Measurements from ENCODE around the gene INTS2.
A peak's percentile ranks its signal among the peaks of the same experiment; 100 is the strongest.
"Not testable (repeated sequence)": the region's sequence is repeated elsewhere in the genome, so short reads cannot be mapped to it uniquely, and the experiment has no call there.

The INTS2 gene

GRCh38 chr17:61927208-61928100 lies at the start of gene INTS2:
Gene INTS2, minus strand, starts transcription at chr17:61927982. Its CDS starts 1,338 bp downstream, at chr17:61926644.
- ATAC-seq: peak; percentile 96
- H3K9me3 Mint-ChIP-seq: no peaks in the 10 kb centered on the region
- peak within 1 kb of the TSS; percentile 86 to 97 for H3K27ac Mint-ChIP-seq
- H3K4me3 Mint-ChIP-seq: peak within 1 kb of the TSS; percentile 91 to 94
- no peaks in the 10 kb centered on the region for H3K27me3 Mint-ChIP-seq
- peaks cover 26% of the 10 kb centered on the region for H3K4me1 Mint-ChIP-seq
- DNase-seq: peak; percentile 90 to 95

- no peaks in the 10 kb centered on the region for H3K27me3 Mint-ChIP-seq
- H3K9me3 Mint-ChIP-seq: no peaks in the 10 kb centered on the region
- ATAC-seq: no peak
- peak overlapping the region in 1 of 2 donors; percentile 55 for H3K27ac Mint-ChIP-seq
- H3K4me1 Mint-ChIP-seq: peaks cover 17% of the 10 kb centered on the region
- no peak overlapping the region for H3K4me3 Mint-ChIP-seq
- DNase-seq: no peak
Observed at GRCh38 chr17:61974115-61974514, 46.3 kb upstream of the INTS2 start.

GRCh38 chr17:61972311-61972710 lies 44.5 kb upstream of the INTS2 start:
- ATAC-seq: no peak
- H3K27me3 Mint-ChIP-seq: no peaks in the 10 kb centered on the region
- no peak overlapping the region for H3K27ac Mint-ChIP-seq
- no peaks in the 10 kb centered on the region for H3K9me3 Mint-ChIP-seq
- no peak for DNase-seq
- peaks cover 17% of the 10 kb centered on the region for H3K4me1 Mint-ChIP-seq
- no peak overlapping the region for H3K4me3 Mint-ChIP-seq

- ATAC-seq: no peak
- peak overlapping the region; percentile 48 to 52 for H3K27ac Mint-ChIP-seq
Observed at GRCh38 chr17:61970030-61970429, 42.2 kb upstream of the INTS2 start.

GRCh38 chr17:61968757-61969156 lies 41.0 kb upstream of the INTS2 start:
- H3K27me3 Mint-ChIP-seq: no peaks in the 10 kb centered on the region
- no peak overlapping the region for H3K4me3 Mint-ChIP-seq
- ATAC-seq (no peak), DNase-seq (no peak)
- H3K27ac Mint-ChIP-seq: peak overlapping the region in 1 of 2 donors; percentile 54
- no peaks in the 10 kb centered on the region for H3K9me3 Mint-ChIP-seq
- H3K4me1 Mint-ChIP-seq: no peaks in the 10 kb centered on the region

More at GRCh38 chr17:61970030-61970429, 42.2 kb upstream of the INTS2 start:
- Mint-ChIP-seq H3K27me3 (no peaks in the 10 kb centered on the region), H3K4me1 (peaks cover 11% of the 10 kb centered on the region), H3K4me3 (no peak overlapping the region), H3K9me3 (no peaks in the 10 kb centered on the region)
- DNase-seq: no peak

GRCh38 chr17:61967729-61968128 lies 39.9 kb upstream of the INTS2 start:
- Mint-ChIP-seq H3K4me3 (no peak overlapping the region), H3K27me3 (no peaks in the 10 kb centered on the region), H3K27ac (no peak overlapping the region), H3K4me1 (no peaks in the 10 kb centered on the region), H3K9me3 (no peaks in the 10 kb centered on the region)
- DNase-seq (no peak), ATAC-seq (no peak)

- H3K27me3 Mint-ChIP-seq: no peaks in the 10 kb centered on the region
- no peak overlapping the region for H3K4me3 Mint-ChIP-seq
- H3K9me3 Mint-ChIP-seq: no peaks in the 10 kb centered on the region
- ATAC-seq (no peak), DNase-seq (no peak)
- no peak overlapping the region for H3K27ac Mint-ChIP-seq
- no peaks in the 10 kb centered on the region for H3K4me1 Mint-ChIP-seq
Observed at GRCh38 chr17:61966191-61966590, 38.4 kb upstream of the INTS2 start.

GRCh38 chr17:61955619-61956018 lies 27.8 kb upstream of the INTS2 start:
- no peak overlapping the region for H3K4me3 Mint-ChIP-seq
- ATAC-seq (no peak), DNase-seq (no peak)
- H3K9me3 Mint-ChIP-seq: no peaks in the 10 kb centered on the region
- H3K27ac Mint-ChIP-seq: no peak overlapping the region
- no peaks in the 10 kb centered on the region for H3K4me1 Mint-ChIP-seq
- no peaks in the 10 kb centered on the region for H3K27me3 Mint-ChIP-seq

GRCh38 chr17:61947367-61948078 lies 19.7 kb upstream of the INTS2 start:
- ATAC-seq (no peak), DNase-seq (no peak)
- H3K4me1 Mint-ChIP-seq: peaks cover 11% of the 10 kb centered on the region
- H3K27me3 Mint-ChIP-seq: no peaks in the 10 kb centered on the region
- no peak overlapping the region for H3K27ac Mint-ChIP-seq
- no peaks in the 10 kb centered on the region for H3K9me3 Mint-ChIP-seq
- no peak overlapping the region for H3K4me3 Mint-ChIP-seq

GRCh38 chr17:61946359-61946758 lies 18.6 kb upstream of the INTS2 start:
- ATAC-seq: no peak
- no peak for DNase-seq
- no peaks in the 10 kb centered on the region for H3K9me3 Mint-ChIP-seq
- no peak overlapping the region for H3K4me3 Mint-ChIP-seq
- peaks cover 11% of the 10 kb centered on the region for H3K4me1 Mint-ChIP-seq
- no peak overlapping the region for H3K27ac Mint-ChIP-seq
- H3K27me3 Mint-ChIP-seq: no peaks in the 10 kb centered on the region

GRCh38 chr17:61943117-61943516 lies 15.3 kb upstream of the INTS2 start:
- H3K27ac Mint-ChIP-seq: no peak overlapping the region

GRCh38 chr17:61942085-61942484 lies 14.3 kb upstream of the INTS2 start:
- H3K4me3 Mint-ChIP-seq: no peak overlapping the region
- H3K9me3 Mint-ChIP-seq: no peaks in the 10 kb centered on the region
- DNase-seq: no peak
- H3K4me1 Mint-ChIP-seq: peaks cover 11% of the 10 kb centered on the region
- no peak overlapping the region for H3K27ac Mint-ChIP-seq
- no peak for ATAC-seq
- H3K27me3 Mint-ChIP-seq: no peaks in the 10 kb centered on the region

More at GRCh38 chr17:61943117-61943516, 15.3 kb upstream of the INTS2 start:
- ATAC-seq: no peak
- DNase-seq: no peak
- peaks cover 11% of the 10 kb centered on the region for H3K4me1 Mint-ChIP-seq
- H3K27me3 Mint-ChIP-seq: no peaks in the 10 kb centered on the region
- no peak overlapping the region for H3K4me3 Mint-ChIP-seq
- H3K9me3 Mint-ChIP-seq: no peaks in the 10 kb centered on the region

GRCh38 chr17:61928101-61928436 lies 287 bp upstream of the INTS2 start:
- Mint-ChIP-seq H3K4me3 (peak overlapping the region; percentile 91 to 94), H3K27ac (peak overlapping the region; percentile 7 to 80), H3K4me1 (peaks cover 26% of the 10 kb centered on the region), H3K9me3 (no peaks in the 10 kb centered on the region), H3K27me3 (no peaks in the 10 kb centered on the region)
- ATAC-seq: no peak
- no peak for DNase-seq

GRCh38 chr17:61926826-61927207 lies 965 bp downstream of the INTS2 start:
- ATAC-seq (no peak), DNase-seq (no peak)
- no peaks in the 10 kb centered on the region for H3K27me3 Mint-ChIP-seq
- peaks cover 26% of the 10 kb centered on the region for H3K4me1 Mint-ChIP-seq
- H3K4me3 Mint-ChIP-seq: peak overlapping the region; percentile 91 to 94
- H3K27ac Mint-ChIP-seq: peak overlapping the region; percentile 86 to 97
- H3K9me3 Mint-ChIP-seq: no peaks in the 10 kb centered on the region

GRCh38 chr17:61915162-61915561 lies 12.6 kb downstream of the INTS2 start:
- not testable (repeated sequence) for H3K9me3 Mint-ChIP-seq, DNase-seq, ATAC-seq, H3K4me1 Mint-ChIP-seq, H3K4me3 Mint-ChIP-seq, H3K27me3 Mint-ChIP-seq, H3K27ac Mint-ChIP-seq

All from stimulated activated naive CD8-positive, alpha-beta T cell treated with anti-CD3 and anti-CD28 coated beads, Interleukin-15, amount 100 ng/mL, for 72 hours (primary cell).